Measurements from ENCODE around the gene CNIH2.
"Not testable (repeated sequence)": the region's sequence is repeated elsewhere in the genome, so short reads cannot be mapped to it uniquely, and the experiment has no call there.

Gene CNIH2

DNA sequence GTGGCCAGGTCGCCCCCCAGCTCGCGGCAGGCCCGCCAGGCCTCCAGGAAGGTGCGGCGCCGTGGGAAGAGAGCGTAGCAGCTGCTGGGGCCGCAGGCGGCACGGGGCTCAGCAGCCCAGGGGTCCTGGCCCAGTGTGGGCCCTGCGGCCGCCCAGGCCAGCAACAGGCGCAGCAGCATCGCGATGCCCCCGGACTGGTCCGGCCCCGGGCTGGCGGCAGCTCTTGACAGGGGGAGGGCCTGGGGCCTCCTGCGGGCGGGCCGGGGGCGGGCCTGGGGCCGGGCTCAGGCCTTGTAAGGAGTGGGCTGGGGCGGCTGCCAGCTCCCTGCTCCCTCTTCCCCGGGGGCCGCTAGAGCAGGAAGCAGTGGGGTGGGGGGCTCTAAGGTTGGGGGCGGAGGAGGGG, 38.9 kb downstream of the CNIH2 start, which contains the start of gene CD248:
CD248 (minus strand) TSS at position 196 of the 403 bp plus-strand sequence; CDS start at position 179, 17 bp downstream.
- no peak for DNase-seq

GRCh38 chr11:66317322-66317722, 39.3 kb downstream of the CNIH2 start:
- DNase-seq = peak in 1 of 2 experiments; percentile 17

- DNase-seq = no peak
Measured at GRCh38 chr11:66317723-66318599, 40.0 kb downstream of the CNIH2 start.

DNA sequence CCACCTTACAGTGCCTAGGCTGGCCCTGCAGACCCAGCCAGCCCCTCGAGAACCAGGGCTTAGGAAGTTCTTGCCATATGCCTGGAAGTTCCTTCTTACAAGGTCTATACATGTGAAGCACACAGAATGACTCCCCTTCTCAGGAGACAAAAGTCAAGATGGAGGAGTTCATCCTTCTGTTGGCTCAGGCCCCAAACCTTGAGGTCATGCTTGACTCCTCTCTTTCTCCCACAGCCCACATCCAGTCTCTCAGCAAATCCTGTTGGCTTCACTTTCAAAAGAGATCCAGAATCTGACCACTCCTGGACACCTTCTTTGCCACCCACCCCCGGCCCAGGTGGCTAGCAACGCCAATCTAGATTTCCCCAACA, 40.6 kb downstream of the CNIH2 start:
- DNase-seq = no peak

DNA sequence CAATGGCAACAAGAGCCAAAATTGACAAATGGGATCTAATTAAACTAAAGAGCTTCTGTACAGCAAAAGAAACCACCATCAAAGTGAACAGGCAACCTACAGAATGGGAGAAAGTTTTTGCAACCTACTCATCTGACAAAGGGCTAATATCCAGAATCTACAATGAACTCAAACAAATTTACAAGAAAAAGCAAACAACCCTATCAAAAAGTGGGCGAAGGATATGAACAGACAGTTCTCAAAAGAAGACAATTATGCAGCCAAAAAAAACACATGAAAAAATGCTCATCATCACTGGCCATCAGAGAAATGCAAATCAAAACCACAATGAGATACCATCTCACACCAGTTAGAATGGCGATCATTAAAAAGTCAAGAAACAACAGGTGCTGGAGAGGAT, 42.3 kb downstream of the CNIH2 start:
- not testable (repeated sequence) for DNase-seq

- not testable (repeated sequence) for DNase-seq
Measured at GRCh38 chr11:66320748-66321147, 42.8 kb downstream of the CNIH2 start.

GRCh38 chr11:66321606-66322005, 43.6 kb downstream of the CNIH2 start:
- DNase-seq = no peak

DNA sequence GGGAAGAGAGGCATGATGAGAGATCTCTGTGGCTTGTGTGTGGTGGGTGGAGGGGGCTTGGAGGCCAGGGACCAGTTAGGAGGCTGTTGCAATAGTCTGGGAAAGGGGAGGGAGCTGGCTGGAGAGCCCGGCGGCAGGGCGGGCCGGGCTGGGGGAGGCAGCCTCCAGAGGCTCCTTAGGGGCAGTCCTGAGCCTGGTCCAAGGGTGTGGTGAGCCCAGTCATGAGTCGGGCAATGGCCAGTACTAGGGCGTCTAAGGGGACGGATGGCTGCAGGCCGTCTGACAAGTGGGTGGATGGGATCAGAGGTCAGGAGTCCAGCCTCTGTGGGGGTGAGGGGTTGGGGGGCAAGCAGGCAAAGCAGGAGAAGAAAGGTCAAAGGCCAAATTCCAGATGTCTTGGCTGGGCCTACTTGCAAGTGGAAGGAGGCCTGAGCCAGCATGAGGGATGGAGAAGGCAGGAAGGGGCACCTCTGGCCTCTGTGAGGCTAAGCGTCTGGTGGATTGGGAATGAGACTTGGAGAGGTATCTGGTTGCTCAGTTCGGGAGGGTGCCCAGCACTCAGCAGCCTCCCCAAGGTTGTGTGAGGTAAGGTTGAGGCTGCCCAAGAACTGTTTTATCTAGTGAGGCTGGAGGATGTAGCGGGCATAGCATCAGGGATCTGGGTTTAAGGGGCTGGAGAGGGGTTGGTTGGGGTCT, 44.9 kb downstream of the CNIH2 start:
- no peak for DNase-seq

- no peak for DNase-seq
Measured at GRCh38 chr11:66323684-66324083, 45.7 kb downstream of the CNIH2 start.

GRCh38 chr11:66324664-66325063, 46.7 kb downstream of the CNIH2 start:
- DNase-seq = no peak

DNA sequence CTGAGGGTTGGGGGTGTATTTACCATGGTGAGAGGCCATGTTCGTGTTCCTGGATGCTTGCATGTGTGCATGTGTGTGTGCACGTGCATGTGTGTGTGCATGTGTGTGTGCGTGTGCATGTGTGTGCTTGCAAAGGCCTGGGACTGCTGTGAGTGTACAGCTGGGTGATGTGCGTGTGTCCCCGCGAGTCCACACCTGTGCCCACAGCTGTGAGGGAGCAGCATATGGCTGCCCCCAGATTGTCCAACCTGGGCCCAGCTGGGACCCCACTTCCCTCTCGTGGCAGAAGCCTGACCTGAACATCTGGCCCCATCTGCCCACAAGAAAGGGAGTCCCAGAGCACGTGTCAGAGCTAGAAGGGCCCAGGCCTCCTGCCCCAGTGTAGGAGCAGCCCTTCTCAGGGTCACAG, 47.3 kb downstream of the CNIH2 start:
- no peak for DNase-seq

DNA sequence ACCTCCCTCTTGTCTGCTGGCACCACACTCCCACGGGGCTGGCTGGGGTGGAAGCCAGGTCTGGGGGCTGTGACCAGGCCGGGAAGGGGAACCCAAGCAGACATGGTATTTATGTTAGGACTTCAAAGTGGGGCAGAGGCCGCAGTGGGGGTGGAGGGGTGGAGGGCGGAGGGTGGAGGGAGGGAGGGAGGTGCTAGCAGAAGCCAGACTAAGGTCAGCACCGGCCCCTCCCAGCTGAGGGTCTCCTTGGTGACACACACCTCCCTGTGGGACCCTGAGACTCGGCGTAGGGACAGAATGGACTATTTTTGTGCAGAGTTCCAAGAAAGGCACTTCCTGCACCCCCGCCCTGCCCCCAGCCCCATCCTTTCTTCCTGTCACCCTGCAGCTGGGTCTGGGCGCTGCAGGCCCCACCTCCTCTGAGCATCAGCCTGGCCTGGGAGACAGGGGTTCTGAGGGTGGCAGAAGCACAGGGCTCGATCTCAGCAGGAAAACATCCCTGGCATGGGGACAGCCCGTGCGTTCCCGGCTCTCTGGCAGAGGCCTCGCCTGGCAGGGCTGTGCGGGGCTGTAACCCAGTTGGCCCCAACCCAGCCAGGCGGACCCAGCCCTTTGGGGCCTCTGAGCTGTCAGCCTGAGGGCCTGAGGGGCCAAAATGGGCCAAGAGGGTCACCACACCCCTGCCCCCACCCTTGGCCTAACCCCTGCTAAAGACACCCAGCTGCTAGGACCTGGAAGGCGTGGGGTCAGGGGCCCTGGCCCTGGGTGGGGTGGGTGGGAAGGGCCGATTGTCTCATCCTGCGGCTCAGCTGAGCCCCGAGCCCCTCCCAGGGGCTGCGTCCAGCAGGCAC, 48.5 kb downstream of the CNIH2 start:
- DNase-seq = no peak

DNA sequence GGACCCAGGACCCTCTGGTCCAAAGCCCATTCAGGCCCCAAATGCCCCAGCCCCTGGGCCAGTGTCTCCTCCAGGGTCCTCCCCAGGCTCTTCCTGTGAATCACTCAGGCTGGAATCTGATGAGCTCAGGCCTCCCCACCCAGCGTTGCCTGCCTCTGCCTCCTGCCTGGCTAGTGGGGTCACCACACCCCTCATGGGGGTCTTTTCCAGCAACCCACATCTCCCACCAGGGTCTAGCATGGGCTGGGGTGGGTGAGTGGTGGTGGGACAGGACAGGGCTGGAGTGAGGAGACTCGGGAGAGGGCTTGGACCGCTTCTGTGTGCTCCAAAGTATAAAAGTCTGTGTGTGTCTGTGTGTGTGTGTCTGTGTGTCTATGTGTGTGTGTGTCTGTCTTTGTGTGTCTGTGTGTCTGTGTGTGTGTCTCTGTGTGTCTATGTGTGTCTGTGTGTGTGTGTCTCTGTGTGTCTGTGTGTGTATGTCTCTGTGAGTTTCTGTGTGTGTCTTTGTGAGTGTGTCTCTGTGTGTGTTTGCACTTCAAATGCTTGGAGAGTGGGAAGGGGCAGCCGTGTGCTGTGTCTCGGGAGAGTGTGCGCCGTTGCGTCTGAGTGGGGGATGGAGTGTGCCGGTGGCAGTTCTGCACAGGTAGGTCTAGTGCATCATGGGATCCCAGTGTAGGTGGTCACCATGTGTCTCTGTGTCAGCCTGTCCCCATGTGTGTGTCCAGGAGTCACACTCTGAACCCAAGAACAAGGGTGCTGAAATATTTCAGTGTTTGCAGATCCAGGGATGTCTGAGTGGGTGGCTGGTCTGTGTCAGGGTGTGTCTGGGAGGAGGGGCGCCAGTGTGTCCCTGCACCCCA, 49.4 kb downstream of the CNIH2 start:
- no peak for DNase-seq

DNA sequence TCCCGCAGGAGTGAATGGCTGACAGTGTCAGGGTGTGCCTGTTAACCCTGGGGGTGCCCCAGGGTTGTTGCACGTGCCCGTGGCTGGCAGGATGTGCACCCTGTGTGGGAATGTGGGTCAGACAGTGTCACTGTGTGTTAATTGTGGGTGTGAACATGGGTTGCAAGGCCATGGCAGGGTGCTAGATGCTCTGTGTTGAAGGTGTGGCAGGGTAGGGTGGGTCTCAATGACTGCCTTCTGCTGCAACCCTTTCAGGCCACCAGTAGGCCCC, 50.0 kb downstream of the CNIH2 start:
- no peak for DNase-seq

DNA sequence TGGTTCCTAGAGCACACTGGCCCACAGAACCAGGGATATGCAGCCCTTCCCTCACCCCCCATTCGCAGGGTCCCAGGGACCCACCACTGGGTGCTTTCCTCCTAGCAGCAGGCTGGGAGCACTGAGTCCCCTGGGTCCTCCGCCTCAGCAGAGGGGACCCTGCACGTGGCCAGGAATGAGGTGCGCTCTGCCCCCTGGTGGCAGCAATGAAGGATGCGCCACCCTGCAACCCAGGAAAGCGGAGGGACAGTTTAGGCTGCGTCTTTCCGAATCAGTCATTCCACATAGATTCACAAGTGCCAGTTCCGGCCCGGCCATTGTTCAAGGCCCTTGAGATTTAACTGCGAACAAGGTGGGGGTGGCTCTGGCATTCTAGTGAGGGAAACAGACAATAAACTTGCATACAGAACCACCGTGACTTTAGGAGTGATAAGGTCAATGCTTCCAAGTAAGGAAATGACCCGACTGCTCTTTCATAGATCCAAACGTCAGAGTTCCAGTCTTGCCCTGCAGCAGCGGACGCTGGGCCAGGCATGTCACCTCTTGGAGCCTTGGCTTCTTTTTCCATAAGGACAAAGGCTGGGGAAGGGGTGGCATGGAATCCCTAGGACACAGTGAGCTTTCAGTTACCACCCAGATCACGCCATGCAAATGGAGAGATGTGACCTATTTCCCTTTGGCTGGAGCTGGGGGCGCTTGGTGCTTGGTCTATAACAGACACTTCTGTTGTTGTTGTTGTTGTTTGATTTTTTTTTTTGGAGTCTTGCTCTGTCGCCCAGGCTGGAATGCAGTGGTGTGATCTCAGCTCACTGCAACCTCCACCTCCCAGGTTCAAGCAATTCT, 50.5 kb downstream of the CNIH2 start:
- peak; percentile 72 to 75 for DNase-seq

- no peak for DNase-seq
Measured at GRCh38 chr11:66329165-66329673, 51.2 kb downstream of the CNIH2 start.

- no peak for DNase-seq
Measured at GRCh38 chr11:66330931-66331330, 53.0 kb downstream of the CNIH2 start.

GRCh38 chr11:66331542-66332370, 53.8 kb downstream of the CNIH2 start:
- no peak for DNase-seq

DNA sequence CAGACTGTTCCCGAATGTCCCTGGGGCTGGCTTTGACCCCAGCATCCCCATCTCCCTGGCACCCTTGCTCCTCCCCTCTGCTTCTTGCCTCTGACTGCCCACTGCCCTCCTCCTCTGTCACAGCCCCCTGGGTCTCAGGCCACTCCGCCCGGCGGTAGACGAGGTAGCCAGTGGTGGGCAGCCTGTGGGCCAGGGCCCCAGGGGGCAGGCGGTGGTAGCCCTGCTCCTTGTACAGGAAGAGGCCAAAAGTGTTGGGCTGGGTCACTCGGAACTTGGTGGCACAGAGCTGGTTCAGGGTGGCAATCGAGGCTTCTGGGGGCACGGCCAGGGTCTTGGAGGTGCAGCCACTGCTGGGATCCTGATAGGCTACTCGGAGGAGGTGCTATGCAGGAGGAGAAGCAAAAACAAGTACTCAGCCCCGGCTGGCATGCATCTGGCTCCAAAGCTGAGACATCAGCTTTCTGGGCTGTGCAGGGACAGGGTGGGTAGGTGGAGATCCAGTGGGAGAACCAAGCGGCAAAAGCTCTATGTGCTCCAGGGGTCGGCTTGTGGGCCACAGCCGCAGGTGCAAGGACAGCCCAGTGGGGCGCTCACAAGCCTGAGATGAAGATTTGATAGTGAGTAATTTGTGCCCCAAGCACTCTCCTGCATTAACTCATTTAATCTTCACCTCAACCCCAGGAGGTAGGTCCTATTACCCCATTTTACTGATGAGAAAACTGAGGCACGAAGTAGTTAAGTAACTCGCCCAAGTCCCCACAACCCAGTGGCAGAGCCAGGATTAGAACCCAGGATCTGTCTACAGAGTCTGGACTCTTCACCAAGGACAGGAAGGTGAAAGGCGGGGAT, 54.6 kb downstream of the CNIH2 start:
- no peak for DNase-seq
